K562 (cell line): ENCODE results near the gene KLK3. TPM values are rescaled to one million over a fixed set of nuclear protein-coding genes. Genes with fewer than 3 reads are reported as not detected.

Experiments used
- ATAC-seq: fragments of 200-7000 bp; cut with Tn5 transposase; 3 replicates; pipeline ENCODE4 v1.9.1; 2020; ENCODE audit warnings: moderate library complexity
- BruUV-seq: library from RNA; stranded (reverse); fragments of 400-500 nt; replicated peaks from 2 replicates; lab custom pipeline; 2021; lab: Mats Ljungman, UMichigan
- CTCF ChIA-PET: fragments of 300-600 bp; formaldehyde crosslinking; extraction: SDS; loops from one replicate; lab custom pipeline; 2021; ENCODE audit warnings: low intra/inter-chr PET ratio; lab: Yijun Ruan, JAX
- POLR2A ChIA-PET: fragments of 300-600, 350-650 bp; sonication (Branson Sonifier 250); formaldehyde crosslinking; extraction: SDS; loops from one replicate; lab custom pipeline; 2021; ENCODE audit warnings: antibody characterized with exemption, inconsistent platforms; lab: Yijun Ruan, JAX
- DNase-seq, 4 experiments: peaks; one replicate each; pipeline versions ENCODE4 v3.0.0 to v3.0.0-alpha.2; 2011 to 2018; ENCODE audit warnings: low spot score in 3 of 4, mixed read lengths in 3 of 4; ENCODE audit errors: extremely low read depth in 1 of 4
- FAIRE-seq: peaks from 2 replicates; lab custom pipeline; 2011; peaks lifted over from hg19 to GRCh38; lab: Jason Lieb, UNC
- H2AFZ ChIP-seq: 2 replicates; pipeline ENCODE4 v1.6.0; 2011; ENCODE audit warnings: low read depth, low read length, control low read depth, inconsistent platforms
- H3K27ac ChIP-seq: fragments of 200-600 bp; 3 replicates; pipeline ENCODE4 v1.8.0; 2011; ENCODE audit warnings: low read depth, mild to moderate bottlenecking, control low read depth, inconsistent platforms, low read length, moderate library complexity, mixed read lengths; ENCODE audit errors: extremely low read depth
- H3K27me3 ChIP-seq, 2 experiments: fragments of 300-600 bp in 1 of 2; 2 replicates in 1 of 2; 3 replicates in 1 of 2; pipeline versions ENCODE4 v1.6.0 to v1.8.0; 2011; ENCODE audit warnings: inconsistent platforms in 2 of 2, low read length in 2 of 2, mild to moderate bottlenecking in 1 of 2, mixed read lengths in 1 of 2, moderate library complexity in 1 of 2; ENCODE audit not compliant: control insufficient read depth in 2 of 2, insufficient read depth in 2 of 2
- H3K36me3 ChIP-seq: fragments of 300-600 bp; 3 replicates; pipeline ENCODE4 v1.8.0; 2011; ENCODE audit warnings: mild to moderate bottlenecking, low read length, inconsistent platforms; ENCODE audit not compliant: control insufficient read depth, insufficient read depth
- H3K4me1 ChIP-seq, 2 experiments: fragments of 200-600 bp in 1 of 2; replicated peaks in 1 of 2; 2 replicates in 1 of 2; 3 replicates in 1 of 2; pipeline versions ENCODE4 v1.5.1 to v1.8.0; 2011; ENCODE audit warnings: inconsistent platforms in 2 of 2, low read length in 2 of 2, mild to moderate bottlenecking in 1 of 2, mixed read lengths in 1 of 2, moderate library complexity in 1 of 2; ENCODE audit not compliant: control insufficient read depth in 2 of 2, insufficient read depth in 2 of 2
- H3K4me2 ChIP-seq: 2 replicates; pipeline ENCODE4 v1.6.1; 2011; ENCODE audit warnings: low read length, control low read depth, inconsistent platforms, mixed read lengths; ENCODE audit not compliant: insufficient read depth
- H3K4me3 ChIP-seq: fragments of 200-600 bp; sonication (generic), shearing (Covaris generic); 2 replicates; pipeline ENCODE4 v1.5.1; 2016; ENCODE audit warnings: control low read depth, inconsistent platforms
- H3K79me2 ChIP-seq: fragments of 200-600 bp; 3 replicates; pipeline ENCODE4 v1.8.0; 2011; ENCODE audit warnings: low read length, inconsistent platforms; ENCODE audit not compliant: control insufficient read depth, insufficient read depth
- H3K9ac ChIP-seq, 2 experiments: 2 replicates each; pipeline versions ENCODE4 v1.6.0 to v1.6.1; 2011; ENCODE audit warnings: low read depth in 2 of 2, low read length in 2 of 2, control low read depth in 1 of 2, inconsistent platforms in 1 of 2, mild to moderate bottlenecking in 1 of 2, mixed read lengths in 1 of 2; ENCODE audit not compliant: insufficient read depth in 1 of 2
- H3K9me1 ChIP-seq: one replicate; pipeline ENCODE4 v1.6.0; 2011; ENCODE audit warnings: inconsistent platforms, mild to moderate bottlenecking, low read length, moderate library complexity; ENCODE audit not compliant: control insufficient read depth, insufficient read depth
- H3K9me3 ChIP-seq: replicated peaks from 2 replicates; pipeline ENCODE4 v1.5.1; 2011; ENCODE audit warnings: low read depth, low read length, inconsistent platforms; ENCODE audit not compliant: control insufficient read depth, insufficient read depth
- H4K20me1 ChIP-seq: replicated peaks from 2 replicates; pipeline ENCODE4 v1.6.1; 2011; ENCODE audit warnings: low read length, inconsistent platforms, mixed read lengths; ENCODE audit not compliant: control insufficient read depth, insufficient read depth
- ADNP ChIP-seq: fragments of 200-800 bp; sonication (Bioruptor generic); IDR thresholded peaks from 2 replicates; pipeline ENCODE4 v1.6.1; 2016; ENCODE audit warnings: missing genetic modification characterization, missing compliant biosample characterization
- BACH1 ChIP-seq: fragments of 200-800 bp; sonication (Bioruptor generic); IDR thresholded peaks from 2 replicates; pipeline ENCODE4 v1.6.1; 2016; ENCODE audit warnings: missing genetic modification characterization, missing compliant biosample characterization
- BCOR ChIP-seq: fragments of 450-650 bp; IDR thresholded peaks from 2 replicates; pipeline ENCODE4 v1.6.1; 2016
- CHCHD3 ChIP-seq: fragments of 250-450 bp; sonication (Bioruptor Pico); IDR thresholded peaks from 2 replicates; pipeline ENCODE4 v2.1.2; 2022; ENCODE audit warnings: mild to moderate bottlenecking
- DEAF1 ChIP-seq: fragments of 450-650 bp; formaldehyde crosslinking; IDR thresholded peaks from 2 replicates; pipeline ENCODE4 v1.4.0; 2020; ENCODE audit warnings: mild to moderate bottlenecking, moderate library complexity
- EGR1 ChIP-seq: fragments of 450-650 bp; conservative IDR thresholded peaks from 2 replicates; pipeline ENCODE4 v1.6.1; 2017; ENCODE audit warnings: mild to moderate bottlenecking
- ESRRB ChIP-seq: fragments of 250-450 bp; sonication (Bioruptor Pico); IDR thresholded peaks from 2 replicates; pipeline ENCODE4 v1.5.0; 2020; ENCODE audit warnings: mild to moderate bottlenecking, moderate library complexity, borderline replicate concordance
- KDM4B ChIP-seq, 2 experiments: fragments of 450-650 bp in 1 of 2; sonication (generic) in 1 of 2; IDR thresholded peaks; 2 replicates each; pipeline ENCODE4 v1.6.1; 2016 to 2017; ENCODE audit warnings: borderline replicate concordance in 2 of 2, antibody characterized with exemption in 1 of 2, low read depth in 1 of 2, mild to moderate bottlenecking in 1 of 2
- RBM25 ChIP-seq: fragments of 200-400 bp; formaldehyde crosslinking; IDR thresholded peaks from 2 replicates; pipeline ENCODE4 v1.6.1; 2018; ENCODE audit warnings: low read length, low read depth, moderate library complexity; ENCODE audit not compliant: severe bottlenecking
- SAFB2 ChIP-seq: fragments of 200-400 bp; formaldehyde crosslinking; IDR thresholded peaks from 2 replicates; pipeline ENCODE4 v1.6.1; 2018; ENCODE audit warnings: borderline replicate concordance, low read length, low read depth, moderate library complexity; ENCODE audit not compliant: severe bottlenecking
- SMARCA5 ChIP-seq: fragments of 450-650 bp; IDR thresholded peaks from 2 replicates; pipeline ENCODE4 v1.6.1; 2016
- ZNF121 ChIP-seq: sonication (generic); formaldehyde crosslinking; conservative IDR thresholded peaks from 2 replicates; pipeline ENCODE4 v1.8.0; 2022; ENCODE audit warnings: missing genetic modification reagents
- ZNF146 ChIP-seq: IDR thresholded peaks from one replicate; pipeline ENCODE4 v1.6.1; 2018; ENCODE audit warnings: missing compliant biosample characterization; ENCODE audit not compliant: unreplicated experiment
- ZNF436 ChIP-seq: fragments of 250-450, 450-650 bp; sonication (Bioruptor Pico); formaldehyde crosslinking; IDR thresholded peaks from 2 replicates; pipeline ENCODE4 v1.7.0; 2020; ENCODE audit warnings: mild to moderate bottlenecking
- WGBS: fragments of 100-300 bp; shearing (Covaris generic); methylation state at CpG from one replicate; pipeline ENCODE4 v1.1.6; 2016; ENCODE audit warnings: low coverage, mixed read lengths; ENCODE audit not compliant: insufficient coverage; ENCODE audit errors: missing lambda C conversion rate; 5-methylcytosine and 5-hydroxymethylcytosine counted together
- in situ Hi-C: fragments of 300-500 bp; cut with MboI; formaldehyde crosslinking; loops from 4 replicates; pipeline ENCODE4 v1.15.0; 2018; ENCODE audit warnings: inconsistent platforms, mixed read lengths
- intact Hi-C: fragments of 100-400 bp; cut with micrococcal nuclease; formaldehyde crosslinking; loops from 2 replicates; pipeline ENCODE4 v1.14.2; 2022
- polyA plus RNA-seq, 8 experiments: library from polyadenylated mRNA; depleted of rRNA in 4 of 8; stranded (reverse) in 5 of 8; unstranded in 3 of 8; fragments of >200 nt; fragmentation: Nextera tagmentation in 2 of 8; fragmentation: Illumina TruSeq in 1 of 8; extraction: Ambion mirVana in 2 of 8; extraction: Trizol in 1 of 8; gene quantifications; 2 replicates each; pipeline versions ENCODE4 v1.2.1 to v1.2.3, GENCODE V29; 2011 to 2014; ENCODE audit warnings: inconsistent platforms in 1 of 8, missing spikeins in 1 of 8
- total RNA-seq, 7 experiments: library from RNA; depleted of rRNA in 6 of 7; stranded (reverse); fragments of >200 nt in 6 of 7; fragmentation: Illumina TruSeq in 2 of 7; extraction: Trizol in 2 of 7; gene quantifications; 2 replicates each; pipeline versions ENCODE4 v1.2.1 to v1.2.3, GENCODE V29; 2011 to 2021; ENCODE audit warnings: low replicate concordance in 1 of 7
- TF ChIP-seq, protein P1 (sequence below): fragments of 250-450 bp; sonication (Bioruptor Pico); IDR thresholded peaks from 2 replicates; pipeline ENCODE4 v1.5.0; 2020; ENCODE audit warnings: mild to moderate bottlenecking, borderline replicate concordance

KLK3 gene
- total and polyA plus RNA-seq, 9 of the 15 experiments (the other 6 are each of a cell fraction or from before 2014, with no cell fraction given), result not detected

- Histone ChIP-seq H3K9me1 (no peaks in the 10 kb centered on the region), H3K9me3 (peaks cover 2% of the 10 kb centered on the region; the same call in 1 of the 2 replicates), H3K79me2 (no peaks in the 10 kb centered on the region), H3K4me3 (no peak overlapping the region), H3K4me2 (no peak overlapping the region), H3K9ac (no peak overlapping the region), H3K36me3 (no peaks in the 10 kb centered on the region), H2AFZ (no peak overlapping the region), H3K27me3 (peaks cover 2 to 25% of the 10 kb centered on the region in 2 experiments; a peak in 2 of 5 replicates), H3K27ac (no peak overlapping the region), H4K20me1 (no peaks in the 10 kb centered on the region), H3K4me1 (peaks cover 9 to 16% of the 10 kb centered on the region in 2 experiments; a peak in 4 of 5 replicates)
- no peak for FAIRE-seq
- 16% methylated on average over 10 of the region's 10 CpGs for WGBS
- CTCF ChIA-PET, result no interaction called here
- in situ Hi-C loops (no loop called here), intact Hi-C loops (loop anchor here (5.0 kb wide), 1 partner anchor 38 kb away; no protein-coding TSS in a partner anchor)
- ATAC-seq, result no peak
- no peak for TF ChIP-seq KDM4B (IDR thresholded peaks at IDR 0.05; ENCODE audit: borderline replicate concordance in 2 of 2, low read depth in 1 of 2)
- TF ChIP-seq ZNF121, result peak; percentile 98
- TF ChIP-seq CHCHD3 (CRISPR knock-in tag), result no peak
- 0 out of 2 replicates have a peak, but pooled peaks have one; percentile 27 for TF ChIP-seq ADNP
- TF ChIP-seq RBM25, result peak; percentile 69
- peak; percentile 60 for TF ChIP-seq ZNF146 (CRISPR knock-in tag)
- TF ChIP-seq SAFB2, result no peak
- no peak for TF ChIP-seq DEAF1 (CRISPR knock-in tag)
- peak; percentile 82 for TF ChIP-seq BCOR
- no peak for TF ChIP-seq EGR1
- TF ChIP-seq, protein P1, sequence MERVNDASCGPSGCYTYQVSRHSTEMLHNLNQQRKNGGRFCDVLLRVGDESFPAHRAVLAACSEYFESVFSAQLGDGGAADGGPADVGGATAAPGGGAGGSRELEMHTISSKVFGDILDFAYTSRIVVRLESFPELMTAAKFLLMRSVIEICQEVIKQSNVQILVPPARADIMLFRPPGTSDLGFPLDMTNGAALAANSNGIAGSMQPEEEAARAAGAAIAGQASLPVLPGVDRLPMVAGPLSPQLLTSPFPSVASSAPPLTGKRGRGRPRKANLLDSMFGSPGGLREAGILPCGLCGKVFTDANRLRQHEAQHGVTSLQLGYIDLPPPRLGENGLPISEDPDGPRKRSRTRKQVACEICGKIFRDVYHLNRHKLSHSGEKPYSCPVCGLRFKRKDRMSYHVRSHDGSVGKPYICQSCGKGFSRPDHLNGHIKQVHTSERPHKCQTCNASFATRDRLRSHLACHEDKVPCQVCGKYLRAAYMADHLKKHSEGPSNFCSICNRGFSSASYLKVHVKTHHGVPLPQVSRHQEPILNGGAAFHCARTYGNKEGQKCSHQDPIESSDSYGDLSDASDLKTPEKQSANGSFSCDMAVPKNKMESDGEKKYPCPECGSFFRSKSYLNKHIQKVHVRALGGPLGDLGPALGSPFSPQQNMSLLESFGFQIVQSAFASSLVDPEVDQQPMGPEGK (CRISPR knock-in tag), result no peak
- no peak for TF ChIP-seq ESRRB
- TF ChIP-seq BACH1, result no peak
- TF ChIP-seq ZNF436 (CRISPR knock-in tag), result no peak
- TF ChIP-seq SMARCA5, result 0 out of 2 replicates have a peak, but pooled peaks have one; percentile 51
- BruUV-seq, result no TSS peak
- no peak for DNase-seq
- POLR2A ChIA-PET, result interaction anchor here (0.6 to 1.2 kb wide), 2 partner anchors 35 to 39 kb away, joined by 3 to 6 read pairs; no protein-coding TSS in a partner anchor
Measured at GRCh38 chr19:50839712-50840655, 14.7 kb upstream of the KLK3 start.
